Vagina (tissue), 2 donors: Measurements from ENCODE around the gene HEPH.

Experiments used
- POLR2A ChIP-seq, 2 donors: fragments of 450-650 bp; IDR thresholded peaks; one replicate each; pipeline ENCODE4 v1.6.1; 2017; ENCODE audit warnings: antibody characterized with exemption in 2 of 2, mild to moderate bottlenecking in 2 of 2, moderate library complexity in 2 of 2
- POLR2AphosphoS5 ChIP-seq, 2 donors: sonication (generic); formaldehyde crosslinking; IDR thresholded peaks; one replicate each; pipeline ENCODE4 v1.9.0; 2017; ENCODE audit warnings: antibody characterized with exemption in 2 of 2, mild to moderate bottlenecking in 2 of 2, low read depth in 1 of 2; ENCODE audit not compliant: insufficient read depth in 1 of 2
- TF ChIP-seq, protein P1 (sequence below), 3 experiments: fragments of 450-650 bp in 2 of 3; fragments of 200-600 bp in 1 of 3; sonication (generic) in 1 of 3; IDR thresholded peaks; one replicate each; pipeline ENCODE4 v1.5.1; 2017 to 2019; ENCODE audit warnings: antibody characterized with exemption in 3 of 3, mild to moderate bottlenecking in 2 of 3, moderate library complexity in 2 of 3

DNA sequence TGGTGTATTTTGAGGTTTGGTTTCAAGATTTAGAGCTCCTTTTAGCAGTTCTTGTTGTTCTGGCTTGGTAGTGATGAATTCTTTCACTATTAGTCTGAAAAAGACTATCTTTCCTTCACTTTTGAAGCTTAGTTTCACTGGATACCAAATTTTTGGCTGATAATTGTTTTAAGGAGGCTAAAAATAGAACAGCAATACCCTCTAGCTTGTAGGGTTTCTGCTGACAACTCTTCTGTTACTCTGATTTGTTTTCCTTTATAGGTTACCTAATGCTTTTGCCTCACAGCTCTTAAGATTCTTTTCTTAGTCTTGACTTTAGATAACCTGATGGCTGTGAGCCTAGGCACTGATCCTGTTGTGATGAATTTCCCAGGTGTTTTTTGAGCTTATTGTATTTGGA lies 33.6 kb upstream of the HEPH start:
- TF ChIP-seq POLR2A (IDR thresholded peaks at IDR 0.05) = no peak
- TF ChIP-seq, protein P1, sequence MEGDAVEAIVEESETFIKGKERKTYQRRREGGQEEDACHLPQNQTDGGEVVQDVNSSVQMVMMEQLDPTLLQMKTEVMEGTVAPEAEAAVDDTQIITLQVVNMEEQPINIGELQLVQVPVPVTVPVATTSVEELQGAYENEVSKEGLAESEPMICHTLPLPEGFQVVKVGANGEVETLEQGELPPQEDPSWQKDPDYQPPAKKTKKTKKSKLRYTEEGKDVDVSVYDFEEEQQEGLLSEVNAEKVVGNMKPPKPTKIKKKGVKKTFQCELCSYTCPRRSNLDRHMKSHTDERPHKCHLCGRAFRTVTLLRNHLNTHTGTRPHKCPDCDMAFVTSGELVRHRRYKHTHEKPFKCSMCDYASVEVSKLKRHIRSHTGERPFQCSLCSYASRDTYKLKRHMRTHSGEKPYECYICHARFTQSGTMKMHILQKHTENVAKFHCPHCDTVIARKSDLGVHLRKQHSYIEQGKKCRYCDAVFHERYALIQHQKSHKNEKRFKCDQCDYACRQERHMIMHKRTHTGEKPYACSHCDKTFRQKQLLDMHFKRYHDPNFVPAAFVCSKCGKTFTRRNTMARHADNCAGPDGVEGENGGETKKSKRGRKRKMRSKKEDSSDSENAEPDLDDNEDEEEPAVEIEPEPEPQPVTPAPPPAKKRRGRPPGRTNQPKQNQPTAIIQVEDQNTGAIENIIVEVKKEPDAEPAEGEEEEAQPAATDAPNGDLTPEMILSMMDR (IDR thresholded peaks at IDR 0.05) = no peak
- TF ChIP-seq POLR2AphosphoS5 (IDR thresholded peaks at IDR 0.05; ENCODE audit: insufficient read depth in 1 of 2, low read depth in 1 of 2) = no peak
